Left ventricle myocardium inferior (tissue), 1 donor: ENCODE results near the gene ZKSCAN2. TPM values are rescaled to one million over a fixed set of nuclear protein-coding genes. Genes with fewer than 3 reads are reported as not detected.

ENCODE experiments used
- DNase-seq: peaks from one replicate; pipeline ENCODE4 v3.0.0-alpha.2; 2020
- H3K27ac ChIP-seq: fragments of 200-600 bp; replicated peaks from 2 replicates; pipeline ENCODE4 v1.8.0; 2021
- H3K27me3 ChIP-seq: fragments of 200-600 bp; 2 replicates; pipeline ENCODE4 v1.8.0; 2021; ENCODE audit warnings: low read depth
- H3K36me3 ChIP-seq: fragments of 200-600 bp; 2 replicates; pipeline ENCODE4 v1.8.0; 2021
- H3K4me1 ChIP-seq: fragments of 200-600 bp; 2 replicates; pipeline ENCODE4 v1.8.0; 2021
- H3K4me3 ChIP-seq: fragments of 200-600 bp; 2 replicates; pipeline ENCODE4 v1.8.0; 2021; ENCODE audit warnings: mild to moderate bottlenecking, moderate library complexity
- H3K9me3 ChIP-seq: fragments of 200-600 bp; replicated peaks from 2 replicates; pipeline ENCODE4 v1.8.0; 2021
- CTCF ChIP-seq: fragments of 200-600 bp; IDR thresholded peaks from 2 replicates; pipeline ENCODE4 v1.8.0; 2021; ENCODE audit warnings: antibody characterized with exemption, mild to moderate bottlenecking, borderline replicate concordance
- intact Hi-C: fragments of 100-400 bp; cut with micrococcal nuclease; formaldehyde crosslinking; loops from one replicate; pipeline ENCODE4 v1.11.0; 2022
- total RNA-seq: library from RNA; stranded (reverse); fragmentation: NEBNext Ultra II Directional; extraction: Animal tissue kit (Norgen Biotek cat#: 25700); gene quantifications from one replicate; pipeline ENCODE4 v1.2.1, GENCODE V29; 2021
- donor health status: DM: no; HTN: yes; CAD: no; lungs with severe emphysema.

The ZKSCAN2 gene
- total RNA-seq, 1 donor from 2014 or later: 4.4 TPM

DNA sequence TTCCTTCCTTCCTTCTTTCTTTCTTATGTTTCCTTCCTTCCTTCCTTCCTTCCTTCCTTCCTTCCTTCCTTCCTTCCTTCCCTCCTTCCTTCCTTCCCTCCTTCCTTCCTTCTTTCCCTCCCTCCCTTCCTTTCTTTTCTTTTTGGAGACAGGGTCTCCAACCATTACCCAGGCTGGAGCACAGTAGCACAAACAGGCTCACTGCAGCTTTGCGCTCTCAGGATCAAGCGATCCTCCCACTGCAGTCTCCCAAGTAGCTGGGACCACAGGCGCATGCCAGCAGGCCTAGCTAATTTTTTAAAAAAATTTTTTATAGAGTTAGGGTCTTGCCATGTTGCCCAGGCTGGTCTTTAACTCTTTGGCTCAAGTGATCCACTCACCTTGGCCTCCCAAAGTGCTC lies 31.8 kb upstream of the ZKSCAN2 start:
- no peak for DNase-seq
- Histone ChIP-seq H3K9me3 (peaks cover 8% of the 10 kb centered on the region), H3K4me3 (no peak overlapping the region), H3K4me1 (no peaks in the 10 kb centered on the region), H3K27me3 (no peaks in the 10 kb centered on the region), H3K27ac (no peak overlapping the region), H3K36me3 (no peaks in the 10 kb centered on the region)
- no peak for TF ChIP-seq CTCF
- intact Hi-C loops: no loop called here

DNA sequence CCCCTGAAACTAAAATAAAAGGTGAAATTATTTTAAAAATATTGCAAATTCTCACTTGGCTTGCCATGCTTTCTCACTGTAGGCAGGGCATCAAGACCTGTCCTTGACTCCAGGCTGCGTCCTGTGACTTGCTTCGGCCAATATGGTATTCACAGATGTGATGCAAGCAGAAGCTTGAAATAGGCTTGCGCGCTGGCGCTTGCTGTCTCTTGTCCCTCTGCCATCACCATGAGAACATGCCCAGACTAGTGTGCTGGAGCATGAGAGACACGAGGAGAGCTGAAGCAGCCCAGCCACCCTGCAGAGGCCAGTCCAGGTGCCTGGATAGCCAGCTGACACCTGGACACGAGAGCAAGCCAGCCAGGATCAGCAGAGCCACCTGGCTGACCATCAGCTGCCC lies 21.8 kb upstream of the ZKSCAN2 start:
- Histone ChIP-seq H3K36me3 (no peaks in the 10 kb centered on the region), H3K27me3 (no peaks in the 10 kb centered on the region), H3K9me3 (peaks cover 8% of the 10 kb centered on the region), H3K4me1 (no peaks in the 10 kb centered on the region), H3K27ac (no peak overlapping the region), H3K4me3 (no peak overlapping the region)
- intact Hi-C loops: no loop called here
- DNase-seq: no peak
- TF ChIP-seq CTCF: no peak

GRCh38 chr16:25271421-25271820 lies 13.8 kb upstream of the ZKSCAN2 start:
- intact Hi-C loops: no loop called here
- no peak for TF ChIP-seq CTCF
- Histone ChIP-seq H3K36me3 (peaks cover 3% of the 10 kb centered on the region), H3K4me1 (no peaks in the 10 kb centered on the region), H3K27me3 (no peaks in the 10 kb centered on the region), H3K4me3 (no peak overlapping the region), H3K9me3 (no peaks in the 10 kb centered on the region), H3K27ac (no peak overlapping the region)
- DNase-seq: no peak

GRCh38 chr16:25270577-25270976 lies 12.9 kb upstream of the ZKSCAN2 start:
- Histone ChIP-seq H3K36me3 (peaks cover 3% of the 10 kb centered on the region), H3K27me3 (no peaks in the 10 kb centered on the region), H3K4me3 (no peak overlapping the region), H3K27ac (no peak overlapping the region), H3K9me3 (no peaks in the 10 kb centered on the region), H3K4me1 (no peaks in the 10 kb centered on the region)
- DNase-seq: no peak
- intact Hi-C loops: no loop called here
- TF ChIP-seq CTCF: no peak

- no peaks in the 10 kb centered on the region for H3K4me1 ChIP-seq
- H3K4me3 ChIP-seq: no peak overlapping the region
- no peak for DNase-seq
- intact Hi-C loops: no loop called here
- no peaks in the 10 kb centered on the region for H3K9me3 ChIP-seq
- H3K27ac ChIP-seq: no peak overlapping the region
- H3K36me3 ChIP-seq: peaks cover 3% of the 10 kb centered on the region
- no peaks in the 10 kb centered on the region for H3K27me3 ChIP-seq
- no peak for TF ChIP-seq CTCF
These were observed 12.2 kb upstream of the ZKSCAN2 start for GRCh38 chr16:25269879-25270278.

- no peak for DNase-seq
- no peak overlapping the region for H3K27ac ChIP-seq
- TF ChIP-seq CTCF: no peak
- intact Hi-C loops: no loop called here
- H3K9me3 ChIP-seq: no peaks in the 10 kb centered on the region
- H3K36me3 ChIP-seq: peaks cover 6% of the 10 kb centered on the region
- peaks cover under 1% of the 10 kb centered on the region for H3K4me1 ChIP-seq
- no peaks in the 10 kb centered on the region for H3K27me3 ChIP-seq
- no peak overlapping the region for H3K4me3 ChIP-seq
These were observed 8.3 kb upstream of the ZKSCAN2 start for GRCh38 chr16:25265968-25266367.
